Breast epithelium (tissue), 3 donors: ENCODE results near the gene ADGRV1.

ENCODE experiments used
- POLR2A ChIP-seq: fragments of 450-650 bp; IDR thresholded peaks from one replicate; pipeline ENCODE4 v1.6.1; 2016; ENCODE audit warnings: antibody characterized with exemption, mild to moderate bottlenecking, moderate library complexity
- POLR2AphosphoS5 ChIP-seq, 3 donors: sonication (generic); formaldehyde crosslinking; IDR thresholded peaks; one replicate each; pipeline ENCODE4 v1.6.1; 2017; ENCODE audit warnings: antibody characterized with exemption in 3 of 3
- TF ChIP-seq, protein P1 (sequence below), 3 donors: fragments of 450-650 bp; IDR thresholded peaks; one replicate each; pipeline ENCODE4 v1.5.1; 2016 to 2017; ENCODE audit warnings: antibody characterized with exemption in 3 of 3, mild to moderate bottlenecking in 3 of 3, moderate library complexity in 3 of 3

DNA sequence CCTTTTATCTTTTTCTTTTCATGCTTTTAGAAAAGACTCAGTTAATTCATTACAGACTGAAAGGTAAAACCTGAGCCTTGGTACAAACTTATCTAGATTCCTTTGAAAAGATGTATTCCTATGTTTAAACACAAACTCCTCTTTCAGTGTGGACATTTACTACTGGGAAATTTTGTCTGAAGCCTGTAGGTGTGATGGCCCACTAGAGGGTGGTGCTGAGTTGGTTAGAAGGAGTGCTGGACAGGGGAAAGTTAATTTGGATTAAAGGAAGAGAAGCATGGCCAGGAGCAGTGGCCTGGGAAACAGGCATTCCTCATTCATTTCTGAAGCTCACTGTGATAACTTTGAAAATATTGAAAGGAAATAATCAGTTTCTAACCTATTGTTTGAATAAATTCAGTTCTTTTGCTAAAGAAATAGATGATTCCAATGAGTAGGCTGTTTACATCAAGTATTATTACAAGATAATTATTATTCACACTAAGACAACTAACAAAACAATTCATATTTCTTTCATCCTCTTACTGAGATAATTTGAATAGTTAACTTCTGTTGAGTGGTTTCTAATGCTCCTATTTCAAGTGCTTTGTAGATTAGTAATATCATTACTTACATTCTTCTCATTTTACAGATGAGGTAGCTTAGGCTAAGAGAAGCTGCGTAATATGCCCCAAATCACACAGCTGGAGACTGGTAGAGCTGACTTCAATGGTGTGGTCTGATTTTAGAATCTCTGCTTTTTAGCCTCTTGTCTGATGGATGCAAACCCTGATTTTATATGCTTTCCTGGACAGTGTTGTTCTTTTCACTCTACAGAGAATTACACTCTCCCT, 150.9 kb downstream of the ADGRV1 start:
- TF ChIP-seq, protein P1, sequence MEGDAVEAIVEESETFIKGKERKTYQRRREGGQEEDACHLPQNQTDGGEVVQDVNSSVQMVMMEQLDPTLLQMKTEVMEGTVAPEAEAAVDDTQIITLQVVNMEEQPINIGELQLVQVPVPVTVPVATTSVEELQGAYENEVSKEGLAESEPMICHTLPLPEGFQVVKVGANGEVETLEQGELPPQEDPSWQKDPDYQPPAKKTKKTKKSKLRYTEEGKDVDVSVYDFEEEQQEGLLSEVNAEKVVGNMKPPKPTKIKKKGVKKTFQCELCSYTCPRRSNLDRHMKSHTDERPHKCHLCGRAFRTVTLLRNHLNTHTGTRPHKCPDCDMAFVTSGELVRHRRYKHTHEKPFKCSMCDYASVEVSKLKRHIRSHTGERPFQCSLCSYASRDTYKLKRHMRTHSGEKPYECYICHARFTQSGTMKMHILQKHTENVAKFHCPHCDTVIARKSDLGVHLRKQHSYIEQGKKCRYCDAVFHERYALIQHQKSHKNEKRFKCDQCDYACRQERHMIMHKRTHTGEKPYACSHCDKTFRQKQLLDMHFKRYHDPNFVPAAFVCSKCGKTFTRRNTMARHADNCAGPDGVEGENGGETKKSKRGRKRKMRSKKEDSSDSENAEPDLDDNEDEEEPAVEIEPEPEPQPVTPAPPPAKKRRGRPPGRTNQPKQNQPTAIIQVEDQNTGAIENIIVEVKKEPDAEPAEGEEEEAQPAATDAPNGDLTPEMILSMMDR (IDR thresholded peaks at IDR 0.05): peak in 1 of 3 donors; percentile 35
- no peak for TF ChIP-seq POLR2A
- TF ChIP-seq POLR2AphosphoS5 (IDR thresholded peaks at IDR 0.05): no peak
